HEK293 (cell line): ENCODE measurements around the gene SLC28A1.
"Not testable (repeated sequence)": the region's sequence is repeated elsewhere in the genome, so short reads cannot be mapped to it uniquely, and the experiment has no call there.

Source experiments
- CTCF ChIA-PET: fragments of 350-600 bp; formaldehyde crosslinking; extraction: SDS; loops from one replicate; lab custom pipeline; 2021; ENCODE audit warnings: antibody characterized with exemption; lab: Yijun Ruan, JAX
- POLR2A ChIA-PET: fragments of 300-600 bp; formaldehyde crosslinking; extraction: SDS; loops from one replicate; lab custom pipeline; 2020; ENCODE audit warnings: antibody characterized with exemption, inconsistent platforms; lab: Yijun Ruan, JAX
- H3K27ac ChIP-seq: fragments of 200-500 bp; sonication (Bioruptor generic); 2 replicates; pipeline ENCODE4 v1.5.1; 2014; ENCODE audit warnings: low read depth, low read length, control low read depth, inconsistent platforms; ENCODE audit errors: extremely low read depth
- H3K36me3 ChIP-seq, 2 experiments: fragments of 200-500 bp in 1 of 2; sonication (Bioruptor generic) in 1 of 2; 1 replicate in 1 of 2; 2 replicates in 1 of 2; pipeline ENCODE4 v1.5.1; 2014 to 2017; ENCODE audit warnings: inconsistent platforms in 2 of 2, low read length in 2 of 2; ENCODE audit not compliant: control insufficient read depth in 2 of 2, insufficient read depth in 1 of 2
- H3K4me1 ChIP-seq: fragments of 200-500 bp; sonication (Bioruptor generic); 2 replicates; pipeline ENCODE4 v1.5.1; 2014; ENCODE audit warnings: mild to moderate bottlenecking, low read length, inconsistent platforms; ENCODE audit not compliant: control insufficient read depth, insufficient read depth
- H3K4me3 ChIP-seq: 2 replicates; pipeline ENCODE4 v1.5.1; 2011; ENCODE audit warnings: low read depth, mild to moderate bottlenecking, control low read depth, low read length, moderate library complexity
- H3K9me3 ChIP-seq: fragments of 200-500 bp; sonication (Bioruptor generic); 2 replicates; pipeline ENCODE4 v1.5.1; 2014; ENCODE audit warnings: low read depth, low read length, inconsistent platforms; ENCODE audit not compliant: control insufficient read depth, insufficient read depth
- FEZF1 ChIP-seq: fragments of 450-650 bp; formaldehyde crosslinking; IDR thresholded peaks from 2 replicates; pipeline ENCODE4 v1.5.1; 2016; ENCODE audit warnings: missing biosample characterization, missing genetic modification characterization
- SP2 ChIP-seq: fragments of 450-650 bp; formaldehyde crosslinking; IDR thresholded peaks from 2 replicates; pipeline ENCODE4 v1.5.1; 2016; ENCODE audit warnings: missing biosample characterization, missing genetic modification characterization
- ZBTB48 ChIP-seq: fragments of 450-650 bp; formaldehyde crosslinking; IDR thresholded peaks from 2 replicates; pipeline ENCODE4 v1.5.1; 2016; ENCODE audit warnings: missing biosample characterization, missing genetic modification characterization
- ZFP69B ChIP-seq: fragments of 450-650 bp; formaldehyde crosslinking; IDR thresholded peaks from 2 replicates; pipeline ENCODE4 v1.5.1; 2016; ENCODE audit warnings: missing biosample characterization, missing genetic modification characterization
- ZNF132 ChIP-seq: fragments of 450-650 bp; formaldehyde crosslinking; IDR thresholded peaks from 2 replicates; pipeline ENCODE4 v1.5.1; 2017; ENCODE audit warnings: missing biosample characterization, missing genetic modification characterization, borderline replicate concordance
- ZNF175 ChIP-seq: fragments of 450-650 bp; formaldehyde crosslinking; IDR thresholded peaks from 2 replicates; pipeline ENCODE4 v1.5.1; 2016; ENCODE audit warnings: missing biosample characterization, missing genetic modification characterization
- ZNF23 ChIP-seq: fragments of 450-650 bp; formaldehyde crosslinking; IDR thresholded peaks from 2 replicates; pipeline ENCODE4 v1.5.1; 2016; ENCODE audit warnings: missing biosample characterization, missing genetic modification characterization, borderline replicate concordance
- ZNF248 ChIP-seq: fragments of 450-650 bp; formaldehyde crosslinking; IDR thresholded peaks from 2 replicates; pipeline ENCODE4 v1.5.1; 2017; ENCODE audit warnings: missing biosample characterization, missing genetic modification characterization
- ZNF311 ChIP-seq: fragments of 450-650 bp; formaldehyde crosslinking; IDR thresholded peaks from 2 replicates; pipeline ENCODE4 v1.5.1; 2017; ENCODE audit warnings: missing biosample characterization, missing genetic modification characterization, borderline replicate concordance
- ZNF37A ChIP-seq: fragments of 450-650 bp; IDR thresholded peaks from 2 replicates; pipeline ENCODE4 v1.5.1; 2018; ENCODE audit warnings: missing biosample characterization, missing genetic modification characterization
- ZNF423 ChIP-seq: fragments of 450-650 bp; formaldehyde crosslinking; IDR thresholded peaks from 2 replicates; pipeline ENCODE4 v1.5.1; 2016; ENCODE audit warnings: missing biosample characterization, missing genetic modification characterization
- ZNF433 ChIP-seq: fragments of 450-650 bp; formaldehyde crosslinking; IDR thresholded peaks from 2 replicates; pipeline ENCODE4 v1.5.1; 2016; ENCODE audit warnings: missing biosample characterization, missing genetic modification characterization, low read depth
- ZNF501 ChIP-seq: fragments of 450-650 bp; formaldehyde crosslinking; IDR thresholded peaks from 2 replicates; pipeline ENCODE4 v1.5.1; 2016; ENCODE audit warnings: missing biosample characterization, missing genetic modification characterization
- ZNF514 ChIP-seq: fragments of 450-650 bp; formaldehyde crosslinking; IDR thresholded peaks from 2 replicates; pipeline ENCODE4 v1.5.1; 2016; ENCODE audit warnings: missing biosample characterization, missing genetic modification characterization
- ZNF571 ChIP-seq: fragments of 450-650 bp; formaldehyde crosslinking; IDR thresholded peaks from 2 replicates; pipeline ENCODE4 v1.5.0; 2017; ENCODE audit warnings: missing biosample characterization, missing genetic modification characterization
- ZNF664 ChIP-seq: fragments of 450-650 bp; formaldehyde crosslinking; IDR thresholded peaks from 2 replicates; pipeline ENCODE4 v1.5.1; 2016; ENCODE audit warnings: missing biosample characterization, missing genetic modification characterization
- ZNF677 ChIP-seq: fragments of 450-650 bp; IDR thresholded peaks from 2 replicates; pipeline ENCODE4 v1.5.0; 2018; ENCODE audit warnings: missing biosample characterization, mild to moderate bottlenecking, missing genetic modification characterization, moderate library complexity
- TF ChIP-seq, protein P1 (sequence below): fragments of 450-650 bp; formaldehyde crosslinking; IDR thresholded peaks from 2 replicates; pipeline ENCODE4 v1.5.1; 2016; ENCODE audit warnings: missing biosample characterization, missing genetic modification characterization
- TF ChIP-seq, protein P2 (sequence below): fragments of 450-650 bp; formaldehyde crosslinking; IDR thresholded peaks from 2 replicates; pipeline ENCODE4 v1.5.1; 2016; ENCODE audit warnings: missing biosample characterization, missing genetic modification characterization
- TF ChIP-seq, protein P3 (sequence below): fragments of 450-650 bp; formaldehyde crosslinking; IDR thresholded peaks from 2 replicates; pipeline ENCODE4 v1.5.1; 2017; ENCODE audit warnings: missing biosample characterization, missing genetic modification characterization
- TF ChIP-seq, protein P4 (sequence below): fragments of 450-650 bp; formaldehyde crosslinking; IDR thresholded peaks from 2 replicates; pipeline ENCODE4 v1.5.1; 2016; ENCODE audit warnings: missing biosample characterization, missing genetic modification characterization

SLC28A1 gene

DNA sequence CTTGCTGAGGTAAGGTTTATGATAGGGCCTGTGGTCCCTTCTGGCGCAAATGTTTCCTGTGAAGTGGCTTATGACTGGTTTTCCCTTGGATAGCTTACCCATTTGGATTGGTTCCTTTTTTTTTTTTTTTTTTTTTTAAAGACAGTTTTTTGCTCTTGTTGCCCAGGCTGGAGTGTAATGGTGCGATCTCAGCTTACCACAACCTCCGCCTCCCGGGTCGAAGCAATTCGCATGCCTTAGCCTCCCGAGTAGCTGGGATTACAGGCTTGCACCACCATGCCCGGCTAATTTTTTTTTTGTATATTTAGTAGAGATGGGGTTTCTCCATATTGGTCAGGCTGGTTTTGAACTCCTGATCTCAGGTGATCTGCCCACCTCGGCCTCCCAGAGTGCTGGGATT, 102.9 kb downstream of the SLC28A1 start:
- POLR2A ChIA-PET, H3K9me3 ChIP-seq, H3K4me3 ChIP-seq, H3K27ac ChIP-seq, H3K36me3 ChIP-seq: not testable (repeated sequence)
- CTCF ChIA-PET = interaction anchor here (0.7 kb wide), 1 partner anchor 44 kb away, joined by 3 read pairs; no protein-coding TSS in a partner anchor
- H3K4me1 ChIP-seq = peaks cover 35% of the 10 kb centered on the region
- TF ChIP-seq, protein P1, sequence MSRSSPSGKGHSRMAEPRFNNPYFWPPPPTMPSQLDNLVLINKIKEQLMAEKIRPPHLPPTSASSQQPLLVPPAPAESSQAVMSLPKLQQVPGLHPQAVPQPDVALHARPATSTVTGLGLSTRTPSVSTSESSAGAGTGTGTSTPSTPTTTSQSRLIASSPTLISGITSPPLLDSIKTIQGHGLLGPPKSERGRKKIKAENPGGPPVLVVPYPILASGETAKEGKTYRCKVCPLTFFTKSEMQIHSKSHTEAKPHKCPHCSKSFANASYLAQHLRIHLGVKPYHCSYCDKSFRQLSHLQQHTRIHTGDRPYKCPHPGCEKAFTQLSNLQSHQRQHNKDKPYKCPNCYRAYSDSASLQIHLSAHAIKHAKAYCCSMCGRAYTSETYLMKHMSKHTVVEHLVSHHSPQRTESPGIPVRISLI (tag by site-specific recombination) = peak; percentile 51; the same call in 1 of the 2 replicates

DNA sequence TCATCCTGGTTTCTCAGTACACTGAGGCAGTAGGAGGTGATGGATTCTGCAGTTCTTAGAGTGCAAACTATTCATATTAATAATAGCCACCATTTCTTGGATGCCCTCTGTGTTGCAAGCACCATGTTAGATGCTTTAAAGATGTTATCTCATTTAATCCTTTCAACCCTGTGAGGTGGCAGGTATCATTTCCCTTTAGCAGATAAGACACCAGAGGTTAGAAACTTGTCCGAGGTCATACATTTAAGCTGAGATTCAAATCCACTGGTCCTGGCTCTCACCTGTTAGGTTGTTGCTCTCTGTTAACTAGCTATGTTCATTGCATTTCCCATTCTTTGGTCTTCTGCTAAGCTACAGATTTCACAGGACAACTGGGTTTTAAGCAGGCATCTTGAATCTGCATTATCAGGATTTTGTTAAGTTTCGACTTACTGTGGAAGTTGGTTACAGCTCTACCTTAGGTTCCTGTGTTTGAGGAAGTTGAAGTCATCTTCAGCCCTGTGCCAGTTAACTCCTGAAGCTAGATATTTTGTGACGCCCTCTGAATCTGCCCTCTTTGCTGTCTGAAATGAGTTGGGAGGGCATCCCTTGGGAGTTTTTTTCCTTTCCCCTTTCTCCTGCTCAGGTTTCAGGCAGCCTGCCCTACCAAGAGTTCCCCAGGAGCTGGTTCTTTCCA, 103.6 kb downstream of the SLC28A1 start:
- POLR2A ChIA-PET = no interaction called here
- CTCF ChIA-PET = interaction anchor here (0.8 to 1.5 kb wide), 5 partner anchors 9 to 56 kb away, joined by 3 to 9 read pairs (median 5); no protein-coding TSS in a partner anchor
- H3K4me1 ChIP-seq = peaks cover 38% of the 10 kb centered on the region
- H3K36me3 ChIP-seq = no peaks in the 10 kb centered on the region
- no peak overlapping the region for H3K27ac ChIP-seq
- H3K9me3 ChIP-seq = no peaks in the 10 kb centered on the region
- TF ChIP-seq FEZF1 (tag by site-specific recombination) (no peak), ZNF175 (no peak), ZNF311 (tag by site-specific recombination) (no peak), ZBTB48 (peak; percentile 47; the same call in 1 of the 2 replicates), ZFP69B (tag by site-specific recombination) (no peak), ZNF501 (no peak), ZNF664 (tag by site-specific recombination) (peak; percentile 36; the same call in 1 of the 2 replicates), ZNF571 (tag by site-specific recombination) (no peak), ZNF248 (no peak), ZNF433 (tag by site-specific recombination) (no peak), ZNF23 (no peak), ZNF423 (tag by site-specific recombination) (no peak), ZNF677 (tag by site-specific recombination) (no peak), ZNF514 (tag by site-specific recombination) (no peak), ZNF132 (tag by site-specific recombination) (no peak), ZNF37A (tag by site-specific recombination) (no peak), SP2 (tag by site-specific recombination) (no peak)
- TF ChIP-seq, protein P2, sequence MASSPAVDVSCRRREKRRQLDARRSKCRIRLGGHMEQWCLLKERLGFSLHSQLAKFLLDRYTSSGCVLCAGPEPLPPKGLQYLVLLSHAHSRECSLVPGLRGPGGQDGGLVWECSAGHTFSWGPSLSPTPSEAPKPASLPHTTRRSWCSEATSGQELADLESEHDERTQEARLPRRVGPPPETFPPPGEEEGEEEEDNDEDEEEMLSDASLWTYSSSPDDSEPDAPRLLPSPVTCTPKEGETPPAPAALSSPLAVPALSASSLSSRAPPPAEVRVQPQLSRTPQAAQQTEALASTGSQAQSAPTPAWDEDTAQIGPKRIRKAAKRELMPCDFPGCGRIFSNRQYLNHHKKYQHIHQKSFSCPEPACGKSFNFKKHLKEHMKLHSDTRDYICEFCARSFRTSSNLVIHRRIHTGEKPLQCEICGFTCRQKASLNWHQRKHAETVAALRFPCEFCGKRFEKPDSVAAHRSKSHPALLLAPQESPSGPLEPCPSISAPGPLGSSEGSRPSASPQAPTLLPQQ (tag by site-specific recombination) = no peak
- TF ChIP-seq, protein P3, sequence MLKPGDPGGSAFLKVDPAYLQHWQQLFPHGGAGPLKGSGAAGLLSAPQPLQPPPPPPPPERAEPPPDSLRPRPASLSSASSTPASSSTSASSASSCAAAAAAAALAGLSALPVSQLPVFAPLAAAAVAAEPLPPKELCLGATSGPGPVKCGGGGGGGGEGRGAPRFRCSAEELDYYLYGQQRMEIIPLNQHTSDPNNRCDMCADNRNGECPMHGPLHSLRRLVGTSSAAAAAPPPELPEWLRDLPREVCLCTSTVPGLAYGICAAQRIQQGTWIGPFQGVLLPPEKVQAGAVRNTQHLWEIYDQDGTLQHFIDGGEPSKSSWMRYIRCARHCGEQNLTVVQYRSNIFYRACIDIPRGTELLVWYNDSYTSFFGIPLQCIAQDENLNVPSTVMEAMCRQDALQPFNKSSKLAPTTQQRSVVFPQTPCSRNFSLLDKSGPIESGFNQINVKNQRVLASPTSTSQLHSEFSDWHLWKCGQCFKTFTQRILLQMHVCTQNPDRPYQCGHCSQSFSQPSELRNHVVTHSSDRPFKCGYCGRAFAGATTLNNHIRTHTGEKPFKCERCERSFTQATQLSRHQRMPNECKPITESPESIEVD (tag by site-specific recombination) = no peak
- TF ChIP-seq, protein P4, sequence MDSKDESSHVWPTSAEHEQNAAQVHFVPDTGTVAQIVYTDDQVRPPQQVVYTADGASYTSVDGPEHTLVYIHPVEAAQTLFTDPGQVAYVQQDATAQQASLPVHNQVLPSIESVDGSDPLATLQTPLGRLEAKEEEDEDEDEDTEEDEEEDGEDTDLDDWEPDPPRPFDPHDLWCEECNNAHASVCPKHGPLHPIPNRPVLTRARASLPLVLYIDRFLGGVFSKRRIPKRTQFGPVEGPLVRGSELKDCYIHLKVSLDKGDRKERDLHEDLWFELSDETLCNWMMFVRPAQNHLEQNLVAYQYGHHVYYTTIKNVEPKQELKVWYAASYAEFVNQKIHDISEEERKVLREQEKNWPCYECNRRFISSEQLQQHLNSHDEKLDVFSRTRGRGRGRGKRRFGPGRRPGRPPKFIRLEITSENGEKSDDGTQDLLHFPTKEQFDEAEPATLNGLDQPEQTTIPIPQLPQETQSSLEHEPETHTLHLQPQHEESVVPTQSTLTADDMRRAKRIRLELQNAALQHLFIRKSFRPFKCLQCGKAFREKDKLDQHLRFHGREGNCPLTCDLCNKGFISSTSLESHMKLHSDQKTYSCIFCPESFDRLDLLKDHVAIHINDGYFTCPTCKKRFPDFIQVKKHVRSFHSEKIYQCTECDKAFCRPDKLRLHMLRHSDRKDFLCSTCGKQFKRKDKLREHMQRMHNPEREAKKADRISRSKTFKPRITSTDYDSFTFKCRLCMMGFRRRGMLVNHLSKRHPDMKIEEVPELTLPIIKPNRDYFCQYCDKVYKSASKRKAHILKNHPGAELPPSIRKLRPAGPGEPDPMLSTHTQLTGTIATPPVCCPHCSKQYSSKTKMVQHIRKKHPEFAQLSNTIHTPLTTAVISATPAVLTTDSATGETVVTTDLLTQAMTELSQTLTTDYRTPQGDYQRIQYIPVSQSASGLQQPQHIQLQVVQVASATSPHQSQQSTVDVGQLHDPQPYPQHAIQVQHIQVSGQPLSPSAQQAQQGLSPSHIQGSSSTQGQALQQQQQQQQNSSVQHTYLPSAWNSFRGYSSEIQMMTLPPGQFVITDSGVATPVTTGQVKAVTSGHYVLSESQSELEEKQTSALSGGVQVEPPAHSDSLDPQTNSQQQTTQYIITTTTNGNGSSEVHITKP = 0 out of 2 replicates have a peak, but pooled peaks have one; percentile 13
- TF ChIP-seq, all 188 proteins: peak for 3
- H3K4me3 ChIP-seq = no peak overlapping the region
